NCI-H2107 treated with DMSO at 0.1 percent for 48 hours (cell line): ENCODE measurements around the gene CDK15.

ENCODE experiments used
- DNase-seq: peaks from one replicate; lab custom pipeline; 2025; ENCODE audit not compliant: unreplicated experiment; lab: John Stamatoyannopoulos, UW

Gene CDK15

GRCh38 chr2:201862843-201863242 is 56.5 kb downstream of the CDK15 start:
- no peak for DNase-seq

- no peak for DNase-seq
Observed at GRCh38 chr2:201866643-201867473, 60.5 kb downstream of the CDK15 start.

GRCh38 chr2:201871471-201871870 is 65.1 kb downstream of the CDK15 start:
- DNase-seq: no peak

GRCh38 chr2:201872591-201872990 is 66.3 kb downstream of the CDK15 start:
- no peak for DNase-seq

DNA sequence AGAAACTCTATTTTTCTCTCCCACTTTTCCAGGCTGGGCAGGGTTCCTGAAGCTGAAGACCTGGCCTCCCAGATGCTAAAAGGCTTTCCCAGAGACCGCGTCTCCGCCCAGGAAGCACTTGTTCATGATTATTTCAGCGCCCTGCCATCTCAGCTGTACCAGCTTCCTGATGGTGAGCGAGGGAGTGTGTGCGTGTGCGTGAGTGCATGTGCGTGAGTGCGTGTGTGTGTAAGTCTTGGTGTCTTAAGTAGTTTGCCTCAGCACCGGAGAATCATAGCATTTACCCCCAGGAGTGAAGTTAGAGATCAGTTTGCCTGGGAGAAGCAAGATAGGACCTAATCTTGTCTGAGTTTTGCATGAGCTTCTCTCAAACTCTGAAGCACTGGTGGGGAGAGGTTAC is 73.7 kb downstream of the CDK15 start:
- DNase-seq: no peak

DNA sequence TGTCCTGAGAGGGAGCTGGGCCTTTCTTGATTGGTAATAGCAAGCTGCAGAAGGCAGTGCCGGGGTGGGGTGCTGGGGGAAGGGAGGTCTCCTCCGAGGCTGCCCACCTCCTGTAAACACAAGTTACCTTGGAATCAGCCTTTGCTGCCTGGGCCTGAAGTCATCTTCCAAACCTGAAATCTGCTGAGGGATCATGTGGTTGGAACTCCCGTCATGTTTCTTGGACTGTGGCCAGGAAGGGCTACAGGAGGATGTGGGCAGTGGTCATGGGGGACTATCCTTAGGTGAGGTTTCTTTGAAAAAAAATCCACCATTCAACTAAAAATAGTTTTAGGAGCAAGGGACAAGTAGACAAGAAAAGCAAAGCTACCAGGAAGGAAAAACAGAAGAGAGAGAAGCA is 74.2 kb downstream of the CDK15 start:
- DNase-seq: no peak

DNA sequence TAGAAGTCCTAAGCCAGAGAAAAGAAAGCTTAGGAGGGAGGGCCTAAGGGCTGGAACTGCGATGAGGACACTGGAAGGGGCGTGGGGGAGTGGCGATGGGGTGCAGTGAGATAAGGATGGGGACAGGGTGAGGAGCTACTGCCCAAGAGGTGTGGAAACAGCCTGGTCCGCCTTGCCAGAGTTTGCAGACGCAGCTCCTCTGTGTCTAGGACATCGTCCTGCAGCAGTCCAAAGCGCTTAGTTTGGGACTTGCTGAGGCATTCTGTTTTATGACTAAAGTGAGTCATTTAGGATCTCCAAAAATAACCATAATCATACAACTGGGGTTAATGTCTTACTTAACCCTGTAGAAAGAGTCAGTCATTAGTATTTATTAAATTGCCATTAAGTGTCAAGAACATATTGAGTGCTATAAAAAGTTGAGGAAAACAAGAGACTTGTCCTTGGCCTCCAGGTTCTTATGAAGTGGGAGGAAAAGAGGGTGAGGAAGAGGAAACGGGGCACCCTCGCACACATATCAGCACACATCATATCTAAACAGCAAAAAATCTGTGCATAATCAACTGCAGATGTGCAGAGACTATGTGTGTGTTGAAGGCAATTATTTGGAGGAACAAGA is 74.8 kb downstream of the CDK15 start:
- DNase-seq: no peak

DNA sequence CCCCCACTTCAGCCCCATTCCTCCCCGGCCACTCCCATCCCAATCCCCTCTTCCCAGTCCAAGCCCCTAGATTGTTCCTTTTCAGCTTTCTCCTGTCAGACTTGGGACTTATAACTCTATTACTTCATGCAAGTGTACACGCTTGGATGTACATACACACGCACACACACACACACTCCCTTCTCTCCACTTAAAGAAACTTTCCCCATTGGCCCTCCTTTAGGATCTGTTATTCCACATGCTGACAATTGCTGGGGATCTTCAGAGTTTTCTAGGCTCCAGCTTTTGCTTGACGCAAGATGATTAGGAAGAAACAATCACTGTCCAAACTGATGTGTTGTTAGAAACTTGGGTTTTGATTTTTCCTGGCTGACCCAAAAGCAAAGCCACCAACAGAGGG is 75.4 kb downstream of the CDK15 start:
- DNase-seq: no peak

- peak; percentile 74 for DNase-seq
Observed at GRCh38 chr2:201882353-201883090, 76.2 kb downstream of the CDK15 start.

GRCh38 chr2:201883606-201884369 is 77.5 kb downstream of the CDK15 start:
- no peak for DNase-seq

GRCh38 chr2:201886504-201886903 is 80.2 kb downstream of the CDK15 start:
- DNase-seq: no peak

DNA sequence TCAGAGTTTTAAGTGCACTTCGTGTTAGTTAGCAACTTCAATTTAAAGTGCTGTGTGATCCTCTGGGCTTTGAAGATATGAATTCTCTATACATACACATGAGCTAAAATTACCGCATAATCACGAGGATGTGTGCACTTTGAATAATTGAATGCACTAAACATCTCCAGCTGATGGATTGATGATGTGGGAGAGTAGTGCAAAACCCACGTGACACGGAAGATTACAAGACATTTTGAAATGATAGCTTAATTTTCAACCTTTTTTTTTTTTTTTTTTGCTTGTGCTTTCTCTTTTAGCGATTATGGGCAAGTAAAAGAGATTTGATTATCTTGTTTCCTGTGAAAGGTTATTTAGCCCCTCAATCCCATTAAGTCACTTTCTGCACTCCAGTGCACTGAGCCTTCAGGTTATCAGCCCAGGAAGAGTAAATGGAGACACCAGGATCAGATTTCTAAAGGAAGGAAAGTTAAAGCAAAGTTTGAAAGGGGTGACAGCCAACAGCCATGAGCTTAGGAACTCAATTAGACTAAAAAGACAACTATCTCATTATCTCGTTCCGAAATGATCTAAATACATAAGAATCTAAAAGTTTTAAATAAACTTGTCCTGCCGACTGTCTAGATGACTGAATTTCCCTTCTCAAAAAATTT is 81.6 kb downstream of the CDK15 start:
- DNase-seq: no peak

GRCh38 chr2:201888426-201888800 is 82.1 kb downstream of the CDK15 start:
- no peak for DNase-seq

DNA sequence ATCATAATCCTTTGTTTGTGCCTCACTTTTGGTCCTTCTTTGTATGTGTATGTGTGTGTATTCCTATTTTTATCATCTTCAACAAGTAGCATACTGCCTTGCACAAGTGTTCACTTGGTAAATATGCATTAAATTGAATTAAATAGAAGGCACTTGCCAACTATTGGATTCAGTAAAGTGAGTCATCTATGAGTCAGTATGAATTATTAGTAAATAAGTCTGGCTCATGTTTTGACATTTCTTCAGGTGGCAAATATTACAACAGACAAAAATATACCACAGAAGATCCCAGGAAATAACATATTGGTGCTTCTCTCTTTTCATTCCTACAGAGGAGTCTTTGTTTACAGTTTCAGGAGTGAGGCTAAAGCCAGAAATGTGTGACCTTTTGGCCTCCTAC is 84.1 kb downstream of the CDK15 start:
- no peak for DNase-seq

GRCh38 chr2:201891676-201892075 is 85.3 kb downstream of the CDK15 start:
- no peak for DNase-seq

DNA sequence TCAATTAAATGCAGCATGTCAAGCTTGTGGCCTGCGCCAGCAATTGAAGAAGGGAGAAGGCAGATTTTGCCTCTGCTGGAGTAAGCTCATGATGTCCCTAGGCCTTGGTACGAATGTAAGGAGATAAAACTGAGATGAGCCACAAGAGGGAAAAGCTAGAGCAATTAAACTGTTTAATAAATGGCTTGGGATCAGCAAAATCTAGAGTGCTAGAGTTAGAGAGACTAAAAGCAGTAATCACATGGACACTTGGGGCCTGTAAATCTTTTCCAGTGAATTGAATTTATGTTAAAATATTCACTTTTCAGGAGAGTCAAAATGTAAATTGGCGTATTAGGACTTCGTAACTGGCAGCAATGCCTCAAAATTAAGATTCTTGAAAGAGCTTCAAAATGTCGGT is 86.2 kb downstream of the CDK15 start:
- DNase-seq: no peak

DNA sequence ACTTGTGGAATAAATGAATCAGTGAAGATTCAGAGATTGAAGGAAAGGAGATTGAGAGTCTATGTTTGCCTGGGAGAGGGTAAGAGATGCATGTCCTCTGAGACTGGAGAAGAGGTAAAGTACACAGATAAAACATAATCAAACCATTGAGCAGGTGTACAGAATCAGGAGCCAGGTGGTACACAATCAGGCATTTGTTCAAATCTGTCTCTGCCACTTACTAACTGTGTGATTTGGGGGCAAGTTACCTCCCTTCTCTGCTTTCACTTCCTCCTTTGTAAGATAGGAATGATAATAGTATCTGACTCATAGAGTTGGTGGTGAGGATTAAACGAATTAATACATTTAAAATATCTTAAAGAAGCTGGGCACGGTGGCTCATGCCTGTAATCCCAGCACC is 94.0 kb downstream of the CDK15 start:
- no peak for DNase-seq

- no peak for DNase-seq
Observed at GRCh38 chr2:201901786-201902185, 95.4 kb downstream of the CDK15 start.

DNA sequence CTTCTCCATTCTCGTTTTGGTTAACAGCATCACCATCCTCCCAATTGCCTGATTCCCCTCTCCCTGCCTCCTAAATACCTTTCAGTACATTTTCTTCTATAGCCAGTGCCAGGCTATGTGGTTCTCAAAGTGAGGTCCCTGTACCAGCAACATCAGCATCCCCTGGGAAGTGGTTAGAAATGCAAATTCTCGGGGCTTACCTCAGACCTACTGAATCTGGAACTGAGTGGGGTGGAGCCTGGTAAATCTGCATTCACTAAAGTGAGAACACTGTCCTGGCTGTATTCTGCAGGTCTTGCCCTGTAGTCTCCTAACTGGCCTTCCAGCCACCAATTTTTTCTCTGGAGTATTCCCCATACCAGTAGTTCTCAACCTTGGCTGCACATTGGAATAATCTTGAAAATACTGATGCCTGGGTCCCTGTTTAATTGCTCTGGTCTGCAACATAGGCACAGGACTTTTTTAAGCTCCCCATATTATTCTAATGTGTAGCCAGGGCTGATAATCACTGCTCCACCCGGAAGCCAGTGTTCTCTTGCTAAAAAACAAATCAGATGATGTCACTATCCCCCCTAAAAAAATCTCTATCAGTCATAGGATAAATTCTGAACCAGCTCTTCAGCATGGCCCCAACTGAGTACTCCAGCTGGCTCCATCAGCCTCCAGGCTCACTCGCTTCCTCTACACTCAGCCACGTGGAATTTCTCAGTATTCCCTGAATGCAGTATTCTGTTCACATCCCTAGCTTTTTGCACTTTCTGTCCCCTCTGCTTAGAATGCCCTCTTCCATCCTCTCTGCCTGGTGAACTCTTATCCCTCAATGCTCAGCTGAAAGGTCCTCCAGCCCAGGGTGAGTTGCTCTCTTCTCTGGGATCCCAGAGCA is 98.4 kb downstream of the CDK15 start:
- no peak for DNase-seq
